Measurements from ENCODE around the gene XYLT1.

Gene XYLT1

GRCh38 chr16:17184026-17184425 is 286.7 kb downstream of the XYLT1 start:
- H3K36me3 ChIP-seq (replicated peaks; ENCODE audit: low read depth, low read length), result no peaks in the 10 kb centered on the region
- H3K27ac ChIP-seq (ENCODE audit: low read length), result no peak overlapping the region
- no peak for TF ChIP-seq CTCF (IDR thresholded peaks at IDR 0.05; ENCODE audit: low read depth, low read length)
- no peak for TF ChIP-seq EZH2phosphoT487 (IDR thresholded peaks at IDR 0.05; ENCODE audit: low read depth)
- H3K9me3 ChIP-seq (ENCODE audit: insufficient read depth, low read length), result no peaks in the 10 kb centered on the region
- H4K20me1 ChIP-seq (ENCODE audit: insufficient read depth, low read length), result no peaks in the 10 kb centered on the region
- H3K27me3 ChIP-seq (ENCODE audit: low read depth, low read length), result no peaks in the 10 kb centered on the region
- H2AFZ ChIP-seq (ENCODE audit: low read depth, low read length), result no peak overlapping the region
- H3K9ac ChIP-seq (ENCODE audit: low read length), result no peak overlapping the region
- H3K79me2 ChIP-seq (ENCODE audit: low read length), result no peaks in the 10 kb centered on the region
- no peak overlapping the region for H3K4me3 ChIP-seq (ENCODE audit: low read length)
- H3K4me1 ChIP-seq (ENCODE audit: low read length), result peaks cover 7% of the 10 kb centered on the region; the same call in 1 of the 2 replicates
- H3K4me2 ChIP-seq (ENCODE audit: low read length), result no peak overlapping the region

- H3K27ac ChIP-seq (ENCODE audit: low read length), result no peak overlapping the region
- no peaks in the 10 kb centered on the region for H3K27me3 ChIP-seq (ENCODE audit: low read depth, low read length)
- no peaks in the 10 kb centered on the region for H4K20me1 ChIP-seq (ENCODE audit: insufficient read depth, low read length)
- peaks cover 10% of the 10 kb centered on the region for H3K4me1 ChIP-seq (ENCODE audit: low read length)
- H3K4me3 ChIP-seq (ENCODE audit: low read length), result no peak overlapping the region
- no peak overlapping the region for H3K4me2 ChIP-seq (ENCODE audit: low read length)
- H3K9ac ChIP-seq (ENCODE audit: low read length), result no peak overlapping the region
- no peaks in the 10 kb centered on the region for H3K36me3 ChIP-seq (replicated peaks; ENCODE audit: low read depth, low read length)
- no peaks in the 10 kb centered on the region for H3K79me2 ChIP-seq (ENCODE audit: low read length)
- no peaks in the 10 kb centered on the region for H3K9me3 ChIP-seq (ENCODE audit: insufficient read depth, low read length)
- no peak overlapping the region for H2AFZ ChIP-seq (ENCODE audit: low read depth, low read length)
- no peak for TF ChIP-seq EZH2phosphoT487 (IDR thresholded peaks at IDR 0.05; ENCODE audit: low read depth)
- no peak for TF ChIP-seq CTCF (IDR thresholded peaks at IDR 0.05; ENCODE audit: low read depth, low read length)
Measured at GRCh38 chr16:17177959-17178905, 292.5 kb downstream of the XYLT1 start.

- no peak for TF ChIP-seq EZH2phosphoT487 (IDR thresholded peaks at IDR 0.05; ENCODE audit: low read depth)
- Histone ChIP-seq H4K20me1 (ENCODE audit: insufficient read depth, low read length) (no peaks in the 10 kb centered on the region), H3K27ac (ENCODE audit: low read length) (no peak overlapping the region)
Measured at GRCh38 chr16:17177242-17177958, 293.4 kb downstream of the XYLT1 start.

GRCh38 chr16:17176199-17176598 is 294.6 kb downstream of the XYLT1 start:
- H3K27me3 ChIP-seq (ENCODE audit: low read depth, low read length), result no peaks in the 10 kb centered on the region
- no peak overlapping the region for H2AFZ ChIP-seq (ENCODE audit: low read depth, low read length)
- H3K4me1 ChIP-seq (ENCODE audit: low read length), result peaks cover 30% of the 10 kb centered on the region
- H3K9ac ChIP-seq (ENCODE audit: low read length), result no peak overlapping the region
- H3K27ac ChIP-seq (ENCODE audit: low read length), result no peak overlapping the region
- no peaks in the 10 kb centered on the region for H3K36me3 ChIP-seq (replicated peaks; ENCODE audit: low read depth, low read length)
- H3K9me3 ChIP-seq (ENCODE audit: insufficient read depth, low read length), result no peaks in the 10 kb centered on the region
- H3K4me2 ChIP-seq (ENCODE audit: low read length), result no peak overlapping the region
- no peaks in the 10 kb centered on the region for H4K20me1 ChIP-seq (ENCODE audit: insufficient read depth, low read length)
- H3K4me3 ChIP-seq (ENCODE audit: low read length), result no peak overlapping the region
- no peaks in the 10 kb centered on the region for H3K79me2 ChIP-seq (ENCODE audit: low read length)
- no peak for TF ChIP-seq CTCF (IDR thresholded peaks at IDR 0.05; ENCODE audit: low read depth, low read length)
- no peak for TF ChIP-seq EZH2phosphoT487 (IDR thresholded peaks at IDR 0.05; ENCODE audit: low read depth)

More at GRCh38 chr16:17177242-17177958, 293.4 kb downstream of the XYLT1 start:
- no peaks in the 10 kb centered on the region for H3K9me3 ChIP-seq (ENCODE audit: insufficient read depth, low read length)
- no peaks in the 10 kb centered on the region for H3K27me3 ChIP-seq (ENCODE audit: low read depth, low read length)
- no peak overlapping the region for H3K9ac ChIP-seq (ENCODE audit: low read length)
- H3K79me2 ChIP-seq (ENCODE audit: low read length), result no peaks in the 10 kb centered on the region
- H3K36me3 ChIP-seq (replicated peaks; ENCODE audit: low read depth, low read length), result no peaks in the 10 kb centered on the region
- H3K4me3 ChIP-seq (ENCODE audit: low read length), result no peak overlapping the region
- no peak overlapping the region for H2AFZ ChIP-seq (ENCODE audit: low read depth, low read length)
- H3K4me1 ChIP-seq (ENCODE audit: low read length), result peaks cover 18% of the 10 kb centered on the region
- H3K4me2 ChIP-seq (ENCODE audit: low read length), result no peak overlapping the region

Measured in OCI-LY3 (cell line).